GM21526 (cell line): ENCODE measurements around the gene PDAP1.
"Not testable (repeated sequence)": the region's sequence is repeated elsewhere in the genome, so short reads cannot be mapped to it uniquely, and the experiment has no call there.

ENCODE experiments used
- ATAC-seq: cut with Tn5 transposase; IDR thresholded peaks from one replicate; pipeline ENCODE4 v1.9.1; 2021; ENCODE audit warnings: moderate library complexity; ENCODE audit not compliant: unreplicated experiment, low FRiP score

Gene PDAP1

GRCh38 chr7:99428972-99429566, 20.7 kb upstream of the PDAP1 start:
- no peak for ATAC-seq

GRCh38 chr7:99424932-99425730, 16.7 kb upstream of the PDAP1 start:
- no peak for ATAC-seq

GRCh38 chr7:99422625-99423024, 14.2 kb upstream of the PDAP1 start:
- no peak for ATAC-seq

DNA sequence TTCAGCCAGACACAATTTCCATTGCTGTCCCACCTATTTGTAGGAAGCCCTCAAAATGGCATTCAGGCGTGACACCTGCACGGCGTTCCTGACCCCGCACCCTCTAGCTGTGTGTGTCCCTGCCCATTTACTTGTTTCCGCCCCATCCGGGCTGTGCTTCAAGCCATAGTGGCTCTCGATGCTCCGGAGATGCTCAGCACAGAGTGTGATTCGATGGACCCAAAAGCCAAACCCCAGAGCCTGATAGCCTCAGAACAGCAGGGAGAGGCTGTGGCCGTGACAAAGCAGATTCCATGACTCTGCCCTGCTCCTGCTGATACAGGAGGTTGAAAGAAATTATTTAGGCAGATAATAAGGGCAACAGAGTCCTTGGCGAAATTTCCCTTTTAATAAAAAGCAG, 13.8 kb upstream of the PDAP1 start:
- no peak for ATAC-seq

- no peak for ATAC-seq
These were observed 12.6 kb upstream of the PDAP1 start for GRCh38 chr7:99420986-99421385.

GRCh38 chr7:99420213-99420612, 11.8 kb upstream of the PDAP1 start:
- ATAC-seq, result no peak

- ATAC-seq, result no peak
These were observed 11.1 kb upstream of the PDAP1 start for GRCh38 chr7:99419323-99420021.

GRCh38 chr7:99418260-99418659, 9.9 kb upstream of the PDAP1 start:
- no peak for ATAC-seq

DNA sequence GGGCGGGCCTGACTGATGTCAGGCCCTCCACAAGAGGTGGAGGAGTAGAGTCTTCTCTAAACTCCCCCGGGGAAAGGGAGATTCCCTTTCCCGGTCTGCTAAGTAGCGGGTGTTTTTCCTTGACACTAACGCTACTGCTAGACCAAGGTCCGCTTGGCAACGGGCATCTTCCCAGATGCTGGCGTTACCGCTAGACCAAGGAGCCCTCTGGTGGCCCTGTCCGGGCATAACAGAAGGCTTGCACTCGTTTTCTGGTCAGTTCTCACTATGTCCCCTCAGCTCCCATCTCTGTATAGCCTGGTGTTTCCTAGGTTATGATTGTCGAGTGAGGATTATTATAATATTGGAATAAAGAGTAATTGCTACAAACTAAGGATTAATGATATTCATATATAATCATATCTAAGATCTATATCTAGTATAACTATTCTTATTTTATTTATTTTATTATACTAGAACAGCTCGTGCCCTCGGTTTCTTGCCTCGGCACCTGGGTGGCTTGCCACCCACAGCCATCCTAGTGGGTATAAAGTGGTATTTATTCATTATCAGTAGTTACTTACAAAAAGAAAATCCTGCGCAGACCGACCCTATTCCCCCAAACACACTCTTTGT, 7.2 kb upstream of the PDAP1 start:
- not testable (repeated sequence) for ATAC-seq

DNA sequence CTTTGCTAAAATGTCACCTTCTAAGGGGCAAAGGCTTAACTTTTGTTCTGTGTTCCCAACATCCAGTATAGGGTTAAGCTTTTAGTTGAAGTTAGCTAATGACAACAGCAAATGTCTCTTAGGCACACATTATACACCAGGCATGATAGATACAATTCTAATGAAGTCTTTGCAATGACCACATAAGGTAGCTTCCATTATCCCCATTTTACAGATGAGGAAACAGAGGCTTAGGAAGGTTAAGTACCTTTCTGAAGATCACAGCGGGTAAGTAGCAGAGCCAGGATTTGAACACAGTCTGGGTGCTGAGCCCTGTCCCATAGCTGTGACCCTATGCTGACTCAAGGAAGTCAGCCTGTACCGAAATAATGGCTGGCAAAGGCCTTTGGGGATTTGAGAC, 2.2 kb upstream of the PDAP1 start:
- no peak for ATAC-seq

GRCh38 chr7:99409806-99410205, 1.4 kb upstream of the PDAP1 start:
- no peak for ATAC-seq

GRCh38 chr7:99409192-99409572, 785 bp upstream of the PDAP1 start:
- peak; percentile 4 for ATAC-seq

DNA sequence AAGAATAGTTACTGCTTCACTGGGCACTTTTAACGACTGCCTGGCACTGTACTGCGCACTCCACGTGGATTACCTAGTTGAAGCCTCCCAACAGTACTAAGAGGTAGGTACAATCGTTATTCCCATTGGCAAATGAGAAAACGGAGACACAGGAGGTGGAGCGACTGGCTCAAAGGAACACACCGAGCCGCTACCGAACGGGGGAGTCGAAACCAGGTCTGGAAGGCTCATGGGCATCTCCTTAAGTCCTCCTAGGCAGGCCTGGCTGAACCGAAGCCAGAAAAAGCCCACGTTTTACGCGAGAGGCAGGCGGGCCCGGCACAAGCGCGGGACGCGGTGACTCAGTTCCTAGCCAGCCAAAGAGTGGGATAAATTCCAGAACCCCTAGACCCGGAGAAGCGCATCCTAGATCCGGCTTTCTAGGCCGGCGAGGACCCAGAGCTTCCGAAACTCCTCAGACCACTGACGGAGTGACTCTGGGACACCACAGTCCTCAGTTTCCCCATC, 472 bp downstream of the PDAP1 start:
- peak; percentile 3 for ATAC-seq

GRCh38 chr7:99406557-99406956, 1.8 kb downstream of the PDAP1 start:
- no peak for ATAC-seq

GRCh38 chr7:99404977-99405320, 3.4 kb downstream of the PDAP1 start:
- ATAC-seq, result no peak

- ATAC-seq, result no peak
These were observed 4.0 kb downstream of the PDAP1 start for GRCh38 chr7:99404235-99404976.

DNA sequence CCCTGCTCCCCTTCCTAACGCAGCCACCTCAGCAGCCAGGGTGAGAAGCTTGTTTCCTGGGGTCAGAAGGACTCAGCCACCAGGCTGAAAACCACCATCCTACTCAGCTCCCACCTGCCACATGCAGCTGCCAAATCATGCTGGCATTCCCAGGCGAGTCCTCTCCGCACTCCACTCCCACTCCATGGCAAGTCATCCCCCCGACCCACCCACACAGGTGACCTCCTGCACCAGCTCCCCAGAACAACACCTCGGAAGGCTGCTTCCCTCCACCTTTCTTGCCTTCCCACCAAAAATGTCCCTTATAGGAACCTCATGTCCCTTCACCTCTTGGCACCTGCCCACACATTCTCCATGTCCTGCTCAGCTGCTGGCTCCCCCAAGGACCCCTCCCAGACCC, 4.6 kb downstream of the PDAP1 start:
- ATAC-seq, result no peak

DNA sequence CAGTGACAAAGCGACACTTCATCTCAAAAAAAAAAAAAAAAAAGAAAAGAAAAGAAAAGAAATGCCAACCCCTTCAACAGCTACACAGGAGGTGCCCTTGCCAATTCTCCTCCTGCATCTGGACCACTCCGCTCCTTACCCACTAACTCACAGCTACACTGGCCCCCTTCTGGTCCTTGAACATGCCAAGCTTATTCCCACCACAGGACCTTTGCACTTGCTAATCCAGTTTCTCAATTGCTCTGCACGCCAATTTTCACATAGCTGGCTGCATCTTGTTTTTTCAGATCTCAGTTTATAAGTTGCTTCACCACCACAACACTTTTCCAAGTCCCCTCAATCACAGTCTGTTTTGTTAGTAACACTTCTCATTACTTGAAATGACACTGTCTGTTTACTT, 5.5 kb downstream of the PDAP1 start:
- no peak for ATAC-seq

DNA sequence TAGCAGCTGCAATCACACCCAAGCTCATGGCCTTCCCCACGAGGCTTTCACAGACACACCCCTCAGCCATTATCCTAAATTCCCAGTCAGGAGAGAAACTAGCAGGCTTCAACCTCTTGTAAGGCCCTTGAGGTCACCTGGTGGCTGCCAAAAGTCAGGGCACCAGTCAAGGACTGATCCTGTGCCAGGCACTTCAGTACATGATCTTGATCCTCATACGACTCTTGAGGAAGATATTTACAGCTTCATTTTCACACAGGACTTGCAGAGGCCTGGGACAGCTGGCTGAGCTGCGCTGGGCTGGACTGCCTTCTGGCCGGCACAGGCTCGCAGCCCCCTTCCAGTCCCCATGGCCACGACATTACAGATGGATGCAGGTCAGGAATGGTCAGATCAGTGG, 8.8 kb downstream of the PDAP1 start:
- no peak for ATAC-seq

DNA sequence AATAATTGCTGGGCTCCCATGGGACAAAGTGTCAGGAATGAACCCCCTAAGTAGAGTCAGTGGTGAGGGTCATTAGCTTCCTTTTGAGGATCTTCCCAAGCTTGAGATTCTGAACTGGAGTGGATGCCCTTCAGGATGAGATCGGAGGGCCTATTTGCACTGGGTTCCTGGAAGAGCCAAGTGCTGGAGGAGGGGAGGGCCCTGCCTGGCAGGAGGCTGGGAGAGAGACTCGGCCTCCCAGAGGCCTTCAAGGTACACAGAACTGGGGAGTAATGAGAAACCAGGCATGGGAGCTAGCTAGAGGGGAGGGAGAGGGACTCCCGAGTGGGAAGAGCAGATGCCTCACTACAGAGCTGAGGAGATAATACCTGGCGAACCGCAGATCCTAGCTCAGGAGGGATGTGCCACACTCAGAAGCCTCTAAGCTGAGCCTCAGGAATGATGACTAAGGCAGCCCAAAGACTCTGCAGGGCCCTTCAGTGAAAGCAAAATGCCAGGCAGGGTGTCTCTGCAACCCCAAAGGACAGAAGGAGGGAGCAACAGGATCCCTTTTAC, 9.4 kb downstream of the PDAP1 start:
- no peak for ATAC-seq
